H9 (cell line): ENCODE measurements around the gene MYO1C. TPM values are rescaled to one million over a fixed set of nuclear protein-coding genes. Genes with fewer than 3 reads are reported as not detected.

ENCODE experiments used
- DNase-seq: peaks from one replicate; pipeline ENCODE4 v3.0.0-alpha.2; 2017
- H2AFZ ChIP-seq: one replicate; pipeline ENCODE4 v1.6.1; 2013; ENCODE audit warnings: mild to moderate bottlenecking, low read length, control low read depth, moderate library complexity
- H2AK5ac ChIP-seq: 2 replicates; pipeline ENCODE4 v1.6.1; 2013; ENCODE audit warnings: low read length, control low read depth, mixed read lengths; ENCODE audit not compliant: insufficient read length
- H2BK120ac ChIP-seq: one replicate; pipeline ENCODE4 v1.6.1; 2013; ENCODE audit warnings: low read depth, mild to moderate bottlenecking, low read length, control low read depth, inconsistent platforms; ENCODE audit not compliant: poor library complexity, severe bottlenecking
- H2BK12ac ChIP-seq: 2 replicates; pipeline ENCODE4 v1.6.1; 2013; ENCODE audit warnings: low read length, control low read depth, mixed read lengths, low read depth; ENCODE audit not compliant: insufficient read length
- H2BK15ac ChIP-seq: 2 replicates; pipeline ENCODE4 v1.6.1; 2013; ENCODE audit warnings: low read depth, low read length, control low read depth
- H2BK20ac ChIP-seq: one replicate; pipeline ENCODE4 v1.6.1; 2013; ENCODE audit warnings: low read depth, mild to moderate bottlenecking, low read length, control low read depth, inconsistent platforms; ENCODE audit not compliant: poor library complexity, severe bottlenecking
- H2BK5ac ChIP-seq: 2 replicates; pipeline ENCODE4 v1.6.1; 2013; ENCODE audit warnings: low read length, control low read depth, mixed read lengths; ENCODE audit not compliant: insufficient read length
- H3K14ac ChIP-seq: 2 replicates; pipeline ENCODE4 v1.6.1; 2013; ENCODE audit warnings: low read length, control low read depth; ENCODE audit not compliant: insufficient read depth
- H3K18ac ChIP-seq: 2 replicates; pipeline ENCODE4 v1.6.1; 2013; ENCODE audit warnings: low read depth, mild to moderate bottlenecking, mixed read lengths, low read length, control low read depth; ENCODE audit not compliant: insufficient read length
- H3K23ac ChIP-seq: 2 replicates; pipeline ENCODE4 v1.6.1; 2013; ENCODE audit warnings: low read length, control low read depth, mixed read lengths, low read depth; ENCODE audit not compliant: insufficient read length
- H3K23me2 ChIP-seq: 2 replicates; pipeline ENCODE4 v1.6.1; 2013; ENCODE audit warnings: low read depth, mild to moderate bottlenecking, mixed read lengths, low read length, control low read depth; ENCODE audit not compliant: insufficient read length, poor library complexity, severe bottlenecking
- H3K27ac ChIP-seq: 2 replicates; pipeline ENCODE4 v1.5.1; 2013; ENCODE audit warnings: low read length, control low read depth, mixed read lengths, low read depth; ENCODE audit not compliant: insufficient read length
- H3K27me3 ChIP-seq: 2 replicates; pipeline ENCODE4 v1.6.1; 2013; ENCODE audit warnings: low read length, control low read depth, inconsistent platforms; ENCODE audit not compliant: insufficient read depth
- H3K4ac ChIP-seq: 2 replicates; pipeline ENCODE4 v1.6.1; 2013; ENCODE audit warnings: low read depth, mild to moderate bottlenecking, control low read depth, inconsistent platforms, low read length, moderate library complexity
- H3K4me1 ChIP-seq: 2 replicates; pipeline ENCODE4 v1.6.1; 2013; ENCODE audit warnings: low read length, control low read depth, inconsistent platforms; ENCODE audit not compliant: insufficient read depth
- H3K4me2 ChIP-seq: 2 replicates; pipeline ENCODE4 v1.6.1; 2013; ENCODE audit warnings: low read length, control low read depth, mixed read lengths; ENCODE audit not compliant: insufficient read length, insufficient read depth
- H3K56ac ChIP-seq: 2 replicates; pipeline ENCODE4 v1.6.1; 2013; ENCODE audit warnings: low read depth, mild to moderate bottlenecking, mixed read lengths, low read length, control low read depth; ENCODE audit not compliant: insufficient read length
- H3K79me1 ChIP-seq: 2 replicates; pipeline ENCODE4 v1.6.1; 2013; ENCODE audit warnings: low read depth, mild to moderate bottlenecking, moderate library complexity, low read length, control low read depth, inconsistent platforms; ENCODE audit not compliant: insufficient read depth, poor library complexity, severe bottlenecking
- H3K79me2 ChIP-seq: 2 replicates; pipeline ENCODE4 v1.6.1; 2013; ENCODE audit warnings: low read length, control low read depth, inconsistent platforms; ENCODE audit not compliant: insufficient read depth
- H3K9ac ChIP-seq: 2 replicates; pipeline ENCODE4 v1.6.1; 2013; ENCODE audit warnings: low read length, control low read depth, mixed read lengths; ENCODE audit not compliant: insufficient read length; ENCODE audit errors: extremely low read depth
- H3K9me3 ChIP-seq: one replicate; pipeline ENCODE4 v1.6.1; 2013; ENCODE audit warnings: low read depth, low read length, inconsistent platforms; ENCODE audit not compliant: control insufficient read depth
- H3T11ph ChIP-seq: one replicate; pipeline ENCODE4 v1.6.1; 2013; ENCODE audit warnings: mild to moderate bottlenecking, low read length, control low read depth, inconsistent platforms
- H4K20me1 ChIP-seq: one replicate; pipeline ENCODE4 v1.6.1; 2013; ENCODE audit not compliant: control insufficient read depth, insufficient read length, insufficient read depth
- H4K5ac ChIP-seq: 2 replicates; pipeline ENCODE4 v1.6.1; 2013; ENCODE audit warnings: low read depth, mild to moderate bottlenecking, mixed read lengths, low read length, control low read depth; ENCODE audit not compliant: insufficient read length
- H4K8ac ChIP-seq: replicated peaks from 2 replicates; pipeline ENCODE4 v1.6.1; 2013; ENCODE audit warnings: low read length, control low read depth, mixed read lengths, low read depth; ENCODE audit not compliant: insufficient read length
- H4K91ac ChIP-seq: 2 replicates; pipeline ENCODE4 v1.6.1; 2013; ENCODE audit warnings: low read depth, mild to moderate bottlenecking, moderate library complexity, mixed read lengths, low read length, control low read depth; ENCODE audit not compliant: insufficient read length
- H3K27ac Mint-ChIP-seq, 3 experiments: 2 replicates in 2 of 3; 3 replicates in 1 of 3; pipeline ENCODE4 v1.8.0; 2020 to 2021; ENCODE audit warnings: mixed read lengths in 3 of 3, mild to moderate bottlenecking in 1 of 3, moderate library complexity in 1 of 3
- H3K27me3 Mint-ChIP-seq: 2 replicates; pipeline ENCODE4 v1.8.0; 2021; ENCODE audit warnings: low read depth, mild to moderate bottlenecking, moderate library complexity, mixed read lengths
- H3K36me3 Mint-ChIP-seq, 3 experiments: 2 replicates in 2 of 3; 3 replicates in 1 of 3; pipeline ENCODE4 v1.8.0; 2020 to 2021; ENCODE audit warnings: low read depth in 3 of 3, mixed read lengths in 3 of 3; ENCODE audit not compliant: insufficient read depth in 1 of 3
- H3K4me1 Mint-ChIP-seq, 2 experiments: 2 replicates each; pipeline ENCODE4 v1.8.0; 2020; ENCODE audit warnings: mixed read lengths in 2 of 2
- H3K4me3 Mint-ChIP-seq, 2 experiments: 2 replicates in 1 of 2; 3 replicates in 1 of 2; pipeline ENCODE4 v1.8.0; 2020 to 2021; ENCODE audit warnings: mild to moderate bottlenecking in 2 of 2, mixed read lengths in 2 of 2, moderate library complexity in 1 of 2
- H3K9me3 Mint-ChIP-seq, 2 experiments: 2 replicates in 1 of 2; 3 replicates in 1 of 2; pipeline ENCODE4 v1.8.0; 2020; ENCODE audit warnings: mild to moderate bottlenecking in 2 of 2, mixed read lengths in 2 of 2, moderate library complexity in 1 of 2
- WGBS: extraction: QIAGEN DNeasy Blood & Tissue Kit; methylation state at CpG from one replicate; pipeline ENCODE4 v1.1.7; 2013; ENCODE audit warnings: missing lambda C conversion rate, low lambda C conversion rate, mixed read lengths; ENCODE audit not compliant: insufficient read length; ENCODE audit errors: extremely low coverage; 5-methylcytosine and 5-hydroxymethylcytosine counted together
- total RNA-seq: library from RNA; stranded (reverse); gene quantifications from 2 replicates; pipeline ENCODE4 v1.2.1, GENCODE V29; 2021
- TF ChIP-seq, protein P1 (sequence below): fragments of 200-600 bp; sonication (generic); conservative IDR thresholded peaks from 3 replicates; pipeline ENCODE4 v1.8.0; 2021; ENCODE audit warnings: antibody characterized with exemption, mild to moderate bottlenecking

The MYO1C gene
- total RNA-seq, 1 experiment from 2014 or later: 86.5 TPM

DNA sequence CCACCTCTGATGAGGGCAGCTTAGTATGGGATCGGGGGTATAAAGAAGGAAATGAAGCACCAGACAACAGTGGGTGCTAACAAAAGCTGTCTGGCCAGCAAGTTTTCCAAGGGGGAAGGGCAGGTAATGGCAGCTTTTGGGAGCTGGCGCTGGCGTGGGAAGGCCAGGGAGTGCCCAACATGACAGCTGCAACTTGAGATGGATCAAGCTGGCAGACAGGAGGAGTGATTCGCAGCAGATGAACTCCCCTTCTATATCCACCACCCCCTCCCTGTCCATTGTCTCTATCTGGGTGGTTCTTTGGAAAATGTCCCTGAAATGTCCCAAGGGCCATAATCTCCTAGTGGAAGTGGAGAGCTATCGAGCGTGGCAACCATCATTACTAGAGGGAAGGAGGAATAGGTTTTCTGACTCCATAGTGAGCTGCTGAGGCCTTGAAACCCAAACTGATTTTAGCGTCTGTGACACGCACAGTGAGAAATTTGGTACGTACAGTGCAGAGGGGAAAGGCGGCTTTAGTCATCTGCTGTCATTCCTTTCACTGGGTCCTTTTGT is 28.7 kb upstream of the MYO1C start:
- Histone ChIP-seq H2BK20ac (no peak overlapping the region), H3K4me2 (no peak overlapping the region), H3K18ac (no peak overlapping the region), H4K5ac (no peak overlapping the region), H3K14ac (no peak overlapping the region), H3K79me2 (no peaks in the 10 kb centered on the region), H4K20me1 (no peaks in the 10 kb centered on the region), H3K56ac (no peak overlapping the region), H2BK120ac (no peak overlapping the region), H2BK15ac (no peak overlapping the region), H2BK5ac (no peak overlapping the region), H3K4me1 (no peaks in the 10 kb centered on the region), H3T11ph (no peak overlapping the region), H3K27ac (no peak overlapping the region), H3K79me1 (no peaks in the 10 kb centered on the region), H3K23me2 (peaks cover 6% of the 10 kb centered on the region), H2AFZ (no peak overlapping the region), H3K4ac (no peak overlapping the region), H3K23ac (no peak overlapping the region), H3K9me3 (no peaks in the 10 kb centered on the region), H4K8ac (no peak overlapping the region), H3K9ac (no peak overlapping the region), H3K27me3 (no peaks in the 10 kb centered on the region), H2BK12ac (no peak overlapping the region), H2AK5ac (no peak overlapping the region), H4K91ac (no peak overlapping the region)
- TF ChIP-seq, protein P1, sequence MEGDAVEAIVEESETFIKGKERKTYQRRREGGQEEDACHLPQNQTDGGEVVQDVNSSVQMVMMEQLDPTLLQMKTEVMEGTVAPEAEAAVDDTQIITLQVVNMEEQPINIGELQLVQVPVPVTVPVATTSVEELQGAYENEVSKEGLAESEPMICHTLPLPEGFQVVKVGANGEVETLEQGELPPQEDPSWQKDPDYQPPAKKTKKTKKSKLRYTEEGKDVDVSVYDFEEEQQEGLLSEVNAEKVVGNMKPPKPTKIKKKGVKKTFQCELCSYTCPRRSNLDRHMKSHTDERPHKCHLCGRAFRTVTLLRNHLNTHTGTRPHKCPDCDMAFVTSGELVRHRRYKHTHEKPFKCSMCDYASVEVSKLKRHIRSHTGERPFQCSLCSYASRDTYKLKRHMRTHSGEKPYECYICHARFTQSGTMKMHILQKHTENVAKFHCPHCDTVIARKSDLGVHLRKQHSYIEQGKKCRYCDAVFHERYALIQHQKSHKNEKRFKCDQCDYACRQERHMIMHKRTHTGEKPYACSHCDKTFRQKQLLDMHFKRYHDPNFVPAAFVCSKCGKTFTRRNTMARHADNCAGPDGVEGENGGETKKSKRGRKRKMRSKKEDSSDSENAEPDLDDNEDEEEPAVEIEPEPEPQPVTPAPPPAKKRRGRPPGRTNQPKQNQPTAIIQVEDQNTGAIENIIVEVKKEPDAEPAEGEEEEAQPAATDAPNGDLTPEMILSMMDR: no peak
- peaks cover 2 to 29% (median 18%) of the 10 kb centered on the region in 3 experiments; a peak in 6 of 7 replicates for H3K36me3 Mint-ChIP-seq
- DNase-seq: no peak
- H3K27me3 Mint-ChIP-seq: no peaks in the 10 kb centered on the region
- WGBS: no CpG with 5 or more reads among the region's 10 CpGs
- peaks cover 2 to 4% of the 10 kb centered on the region in 2 experiments; a peak in 2 of 4 replicates for H3K4me1 Mint-ChIP-seq
- H3K4me3 Mint-ChIP-seq: no peak overlapping the region
- no peaks in the 10 kb centered on the region for H3K9me3 Mint-ChIP-seq
- H3K27ac Mint-ChIP-seq: no peak overlapping the region; a peak in 1 of 7 replicates
